Measurements from ENCODE around the gene SLC16A10. TPM values are rescaled to one million over a fixed set of nuclear protein-coding genes. Genes with fewer than 3 reads are reported as not detected.
"Not testable (repeated sequence)": the region's sequence is repeated elsewhere in the genome, so short reads cannot be mapped to it uniquely, and the experiment has no call there.

The SLC16A10 gene
- total RNA-seq, 4 donors from 2014 or later, result 18.7 to 35.8 (median 22.1) TPM

- no peaks in the 10 kb centered on the region for H3K9me3 ChIP-seq
- 35 to 36% methylated on average over 5 of the region's 5 CpGs for WGBS, 2 donors
- no peaks in the 10 kb centered on the region for H3K36me3 ChIP-seq
- DNase-seq, result no peak
- H3K4me1 ChIP-seq, result peaks cover 0 to 3% of the 10 kb centered on the region in 2 donors
- no peak overlapping the region for H3K27ac ChIP-seq
- H3K27me3 ChIP-seq, result no peaks in the 10 kb centered on the region
- TF ChIP-seq CTCF (IDR thresholded peaks at IDR 0.05) (no peak), POLR2A (IDR thresholded peaks at IDR 0.05) (no peak)
- intact Hi-C loops (cut with DNase I), result no loop called here
- peak overlapping the region in 2 of 3 donors; percentile 31 to 45 for H3K4me3 ChIP-seq (replicated peaks in 1 of 3)
These were observed 1.3 kb downstream of the SLC16A10 start for GRCh38 chr6:111088668-111089003.

- no peak overlapping the region for H3K4me3 ChIP-seq (replicated peaks in 1 of 3)
- DNase-seq, result no peak
- 88 to 92% methylated on average over 4 of the region's 4 CpGs for WGBS, 2 donors
- H3K36me3 ChIP-seq, result no peaks in the 10 kb centered on the region
- no peak overlapping the region for H3K27ac ChIP-seq
- no peak for TF ChIP-seq POLR2A (IDR thresholded peaks at IDR 0.05)
- TF ChIP-seq CTCF (IDR thresholded peaks at IDR 0.05), result no peak
- H3K9me3 ChIP-seq, result no peaks in the 10 kb centered on the region
- intact Hi-C loops (cut with DNase I), result no loop called here
- H3K27me3 ChIP-seq, result no peaks in the 10 kb centered on the region
- H3K4me1 ChIP-seq, result peaks cover 0 to 3% of the 10 kb centered on the region in 2 donors
These were observed 3.5 kb downstream of the SLC16A10 start for GRCh38 chr6:111090766-111091165.

- Histone ChIP-seq H3K4me3 (replicated peaks in 1 of 3) (no peak overlapping the region), H3K27me3 (no peaks in the 10 kb centered on the region), H3K27ac (no peak overlapping the region), H3K9me3 (no peaks in the 10 kb centered on the region), H3K36me3 (no peaks in the 10 kb centered on the region), H3K4me1 (peaks cover 6 to 11% of the 10 kb centered on the region in 2 donors)
- WGBS, 2 donors, result 93 to 94% methylated on average over 3 of the region's 3 CpGs
- DNase-seq, result no peak
- intact Hi-C loops (cut with DNase I), result no loop called here
- TF ChIP-seq CTCF (IDR thresholded peaks at IDR 0.05) (no peak), POLR2A (IDR thresholded peaks at IDR 0.05) (no peak)
These were observed 4.7 kb downstream of the SLC16A10 start for GRCh38 chr6:111091987-111092386.

GRCh38 chr6:111095488-111095887 lies 8.2 kb downstream of the SLC16A10 start:
- H3K27me3 ChIP-seq; intact Hi-C loops (cut with DNase I); H3K36me3 ChIP-seq; DNase-seq; H3K4me3 ChIP-seq (replicated peaks in 1 of 3); H3K4me1 ChIP-seq; H3K9me3 ChIP-seq: not testable (repeated sequence)
- H3K27ac ChIP-seq, result peak overlapping the region; percentile 8 to 72 (median 55)
- 97 to 100% methylated on average over 1 of the region's 1 CpG for WGBS, 2 donors

GRCh38 chr6:111096246-111096645 lies 8.9 kb downstream of the SLC16A10 start:
- no peaks in the 10 kb centered on the region for H3K36me3 ChIP-seq
- peaks cover 6 to 8% of the 10 kb centered on the region in 2 donors for H3K4me1 ChIP-seq
- TF ChIP-seq POLR2A (IDR thresholded peaks at IDR 0.05) (no peak), CTCF (IDR thresholded peaks at IDR 0.05) (no peak)
- no peaks in the 10 kb centered on the region for H3K27me3 ChIP-seq
- intact Hi-C loops (cut with DNase I), result no loop called here
- 17% methylated on average over 3 of the region's 3 CpGs for WGBS, 2 donors
- no peaks in the 10 kb centered on the region for H3K9me3 ChIP-seq
- peak; percentile 91 to 93 for DNase-seq
- H3K27ac ChIP-seq, result peak overlapping the region; percentile 0 to 72 (median 55)
- no peak overlapping the region for H3K4me3 ChIP-seq (replicated peaks in 1 of 3)

- intact Hi-C loops (cut with DNase I), result no loop called here
- 33 to 41% methylated on average over 2 of the region's 2 CpGs for WGBS, 2 donors
- H3K36me3 ChIP-seq, result no peaks in the 10 kb centered on the region
- no peak for DNase-seq
- H3K9me3 ChIP-seq, result no peaks in the 10 kb centered on the region
- TF ChIP-seq POLR2A (IDR thresholded peaks at IDR 0.05) (no peak), CTCF (IDR thresholded peaks at IDR 0.05) (no peak)
- H3K27me3 ChIP-seq, result no peaks in the 10 kb centered on the region
- peaks cover 6 to 8% of the 10 kb centered on the region in 2 donors for H3K4me1 ChIP-seq
- no peak overlapping the region for H3K27ac ChIP-seq
- no peak overlapping the region for H3K4me3 ChIP-seq (replicated peaks in 1 of 3)
These were observed 11.3 kb downstream of the SLC16A10 start for GRCh38 chr6:111098597-111098996.

Measured in thyroid gland (tissue), 4 donors.